CD4-positive, alpha-beta T cell treated with Interleukin-6 for 4 hours (primary cell): Measurements from ENCODE around the gene SLC6A3.
"Not testable (repeated sequence)": the region's sequence is repeated elsewhere in the genome, so short reads cannot be mapped to it uniquely, and the experiment has no call there.

Source experiments
- DNase-seq: peaks from one replicate; pipeline ENCODE4 v3.0.0-alpha.2; 2020; ENCODE audit warnings: mixed read lengths

Gene SLC6A3

GRCh38 chr5:1463326-1464095 lies 18.3 kb upstream of the SLC6A3 start:
- DNase-seq = no peak

DNA sequence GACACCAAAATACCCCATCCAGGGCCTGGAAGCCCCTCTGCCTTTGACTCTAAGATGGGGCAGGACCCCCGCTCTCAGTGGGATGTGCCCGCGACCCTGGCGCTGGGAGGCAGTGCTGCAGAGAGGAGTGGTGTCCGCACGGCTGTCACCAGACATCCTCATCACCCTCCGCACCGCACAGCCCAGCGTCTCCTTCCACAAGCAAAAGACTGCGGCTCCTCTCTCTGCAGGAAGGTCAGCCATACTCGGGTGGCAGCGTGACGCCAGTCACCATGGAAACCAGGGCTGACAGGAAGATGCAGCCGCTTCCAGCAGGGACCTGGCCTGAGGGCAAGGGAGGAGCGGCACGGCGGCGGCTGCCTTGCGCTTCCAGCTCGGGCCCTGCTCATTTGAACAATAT lies 17.1 kb upstream of the SLC6A3 start:
- DNase-seq = no peak

DNA sequence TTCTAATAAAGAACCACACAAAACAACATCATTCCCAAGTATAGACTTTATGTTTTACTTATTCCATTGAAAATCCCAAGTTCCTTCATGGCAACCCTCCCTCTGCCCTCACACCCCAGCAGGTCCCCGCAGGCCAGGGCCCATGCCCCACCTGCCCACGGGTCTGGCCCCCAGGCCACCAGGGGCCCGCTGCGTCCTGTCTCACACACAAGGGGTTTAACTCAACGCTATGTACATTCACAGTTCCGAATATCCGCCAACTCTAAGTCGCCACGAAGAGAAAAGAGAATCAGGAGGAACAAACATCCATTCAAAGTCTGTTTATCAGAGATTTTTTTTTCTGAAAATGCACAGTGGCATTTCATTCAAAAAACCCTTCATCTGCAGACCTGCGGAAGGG lies 16.2 kb upstream of the SLC6A3 start:
- no peak for DNase-seq

DNA sequence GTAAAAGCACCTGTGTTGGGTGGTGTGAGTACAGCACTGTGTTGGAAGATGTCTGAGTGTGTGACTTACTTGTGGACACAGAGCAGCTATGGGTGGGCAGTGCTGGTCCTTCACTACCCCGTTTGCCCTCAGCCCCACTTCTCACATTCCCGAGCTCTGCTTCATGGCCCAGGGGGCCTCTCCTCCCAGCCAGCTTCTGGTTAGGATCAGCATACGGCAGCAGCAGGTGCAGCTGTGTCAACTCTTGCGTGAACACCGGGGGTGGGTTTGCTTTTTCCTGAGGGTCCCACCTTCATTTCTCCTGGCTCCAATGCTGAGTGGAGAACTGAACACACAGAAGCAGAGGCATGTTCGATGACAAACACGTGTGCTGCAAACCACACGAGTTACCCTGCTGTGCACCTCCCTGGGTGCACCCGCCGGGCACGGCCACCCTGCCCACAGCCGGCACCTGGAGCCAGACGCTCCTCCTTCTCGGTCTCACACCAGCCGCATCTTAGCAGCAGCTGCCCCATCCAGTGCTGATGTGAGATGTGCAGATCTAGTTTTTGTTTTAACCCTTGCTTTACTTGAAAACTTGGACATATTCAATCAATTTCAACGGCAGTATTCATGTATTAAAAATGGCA lies 14.9 kb upstream of the SLC6A3 start:
- DNase-seq = no peak

DNA sequence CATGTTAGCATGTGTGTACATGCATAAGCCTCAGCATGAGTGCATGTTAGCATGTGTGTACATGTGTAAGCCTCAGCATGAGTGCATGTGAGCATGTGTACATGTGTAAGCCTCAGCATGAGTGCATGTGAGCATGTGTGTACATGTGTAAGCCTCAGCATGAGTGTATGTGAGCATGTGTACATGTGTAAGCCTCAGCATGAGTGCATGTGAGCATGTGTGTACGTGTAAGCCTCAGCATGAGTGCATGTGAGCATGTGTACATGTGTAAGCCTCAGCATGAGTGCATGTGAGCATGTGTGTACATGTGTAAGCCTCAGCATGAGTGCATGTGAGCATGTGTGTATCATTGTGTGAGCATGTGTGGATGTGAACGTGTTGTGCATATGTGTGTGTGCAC lies 14.2 kb upstream of the SLC6A3 start:
- not testable (repeated sequence) for DNase-seq

GRCh38 chr5:1456110-1456881 lies 11.1 kb upstream of the SLC6A3 start:
- DNase-seq = not testable (repeated sequence)

DNA sequence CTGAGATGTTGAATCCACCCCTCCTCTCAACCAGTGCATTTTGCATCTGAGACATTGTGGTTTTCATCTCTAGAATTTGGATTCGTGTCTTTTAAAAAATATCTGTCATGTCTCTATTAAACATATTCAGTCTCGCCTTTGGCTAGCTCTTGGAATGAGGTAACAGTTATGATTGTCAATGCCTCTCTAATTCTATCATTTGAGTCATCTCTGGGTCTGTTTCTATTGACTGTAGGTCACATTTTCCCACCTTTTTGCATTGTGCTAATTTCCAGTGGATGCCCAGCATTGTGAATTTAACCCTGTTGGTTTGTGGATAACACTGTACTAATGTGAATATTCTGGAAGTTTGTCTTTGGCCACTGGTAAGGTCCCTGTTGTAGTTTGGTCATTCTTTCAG lies 8.4 kb upstream of the SLC6A3 start:
- no peak for DNase-seq

DNA sequence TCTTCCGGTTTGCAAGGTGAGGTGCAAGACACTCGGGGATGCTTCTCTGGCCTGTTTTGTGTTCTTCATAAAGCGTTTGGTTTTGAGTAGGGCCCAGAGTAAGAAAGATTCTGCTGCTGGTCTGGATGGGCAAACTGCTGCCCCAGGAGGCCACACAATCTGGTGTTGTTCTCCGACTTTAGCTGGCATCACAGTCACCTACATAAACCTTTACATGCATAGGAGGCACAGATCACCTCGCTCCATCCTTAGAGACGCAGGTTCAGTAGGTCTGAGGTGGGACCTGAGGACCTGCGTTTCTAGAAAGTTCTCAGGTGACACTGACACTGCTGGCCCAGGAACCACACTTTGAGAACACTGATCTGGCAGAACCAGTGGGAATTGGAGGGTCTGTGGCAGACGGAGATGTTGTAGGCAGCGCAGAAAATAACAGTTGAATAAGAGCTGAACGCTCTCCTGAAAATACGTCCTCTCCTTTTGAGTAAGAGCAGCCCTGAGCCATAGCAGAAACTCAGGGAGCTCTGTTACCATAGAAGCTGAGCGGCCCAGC lies 3.9 kb upstream of the SLC6A3 start:
- no peak for DNase-seq

GRCh38 chr5:1448511-1449011 lies 3.3 kb upstream of the SLC6A3 start:
- DNase-seq = no peak

DNA sequence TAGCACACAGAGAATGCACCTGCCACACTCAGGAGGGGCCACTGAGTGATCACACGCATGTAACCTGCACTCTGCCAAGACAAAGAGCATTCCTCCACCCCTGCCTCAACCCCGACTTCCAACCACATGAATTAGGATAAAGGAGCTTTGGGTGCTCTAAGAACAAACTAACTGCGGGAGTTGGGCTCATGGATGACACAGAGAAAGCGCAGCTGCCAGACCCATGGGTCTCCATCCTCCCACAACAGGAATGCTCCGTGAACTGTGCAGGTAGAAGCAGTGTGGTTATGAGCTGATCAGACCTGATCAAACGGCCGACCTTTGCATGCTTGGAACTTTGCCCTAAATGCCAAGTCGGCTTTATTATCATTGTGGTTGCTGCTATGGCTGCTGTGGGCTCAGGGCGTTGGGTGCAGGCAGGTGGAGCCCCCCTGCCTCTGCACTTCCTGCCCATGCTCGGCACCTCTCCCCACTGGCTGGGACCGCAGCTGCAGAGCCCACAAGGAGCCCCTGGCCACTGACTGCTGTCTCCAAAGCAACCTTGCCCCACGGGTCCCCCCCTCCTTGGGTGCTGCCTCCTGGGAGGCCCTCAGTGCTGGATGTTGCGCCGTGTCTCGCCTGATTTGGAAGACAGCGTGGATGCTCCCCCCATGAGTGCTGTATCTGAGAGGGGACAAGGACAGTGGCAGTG lies 2.6 kb upstream of the SLC6A3 start:
- no peak for DNase-seq

GRCh38 chr5:1446602-1447343 lies 1.5 kb upstream of the SLC6A3 start:
- no peak for DNase-seq

GRCh38 chr5:1445689-1446601 lies 705 bp upstream of the SLC6A3 start:
- DNase-seq = no peak

- no peak for DNase-seq
Measured at GRCh38 chr5:1444361-1445189, 665 bp downstream of the SLC6A3 start.

DNA sequence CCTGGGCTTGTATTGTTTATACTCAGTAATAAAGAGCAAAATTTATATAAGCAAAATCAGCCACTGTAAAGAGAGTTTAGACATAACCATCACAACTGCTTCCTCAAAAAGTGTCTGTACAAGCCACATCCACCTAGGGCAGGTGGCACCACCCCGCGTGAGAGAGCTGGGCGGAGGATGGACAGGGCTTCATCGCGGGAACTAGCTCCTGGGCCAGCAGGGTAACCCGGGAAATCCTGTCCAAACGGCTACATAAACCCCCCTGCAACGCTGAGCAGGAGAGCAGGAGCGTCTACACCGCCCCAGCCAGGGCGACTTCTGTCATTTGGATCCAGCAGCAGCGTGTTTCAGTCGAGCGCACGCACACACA lies 1.3 kb downstream of the SLC6A3 start:
- no peak for DNase-seq

DNA sequence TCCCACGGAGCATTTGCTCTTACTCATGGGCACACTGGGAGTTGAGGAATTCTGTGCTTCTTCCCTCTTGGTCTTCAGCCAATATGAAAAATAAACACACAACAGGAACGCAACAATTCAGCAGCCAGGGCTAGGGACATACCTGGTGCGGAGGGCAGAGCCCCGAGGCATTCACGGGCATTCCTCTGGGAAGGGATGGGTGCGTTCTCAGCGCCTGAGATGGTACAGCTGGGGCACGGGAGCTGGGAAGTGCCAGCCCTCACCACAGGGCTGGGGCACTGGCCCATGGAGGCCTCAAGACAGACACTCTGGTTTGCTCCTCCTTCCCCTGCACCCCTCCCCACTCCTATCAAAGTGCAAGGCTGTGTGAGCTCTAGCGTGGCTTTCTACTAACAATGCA lies 2.1 kb downstream of the SLC6A3 start:
- no peak for DNase-seq

- DNase-seq = no peak
Measured at GRCh38 chr5:1442222-1443145, 2.8 kb downstream of the SLC6A3 start.

DNA sequence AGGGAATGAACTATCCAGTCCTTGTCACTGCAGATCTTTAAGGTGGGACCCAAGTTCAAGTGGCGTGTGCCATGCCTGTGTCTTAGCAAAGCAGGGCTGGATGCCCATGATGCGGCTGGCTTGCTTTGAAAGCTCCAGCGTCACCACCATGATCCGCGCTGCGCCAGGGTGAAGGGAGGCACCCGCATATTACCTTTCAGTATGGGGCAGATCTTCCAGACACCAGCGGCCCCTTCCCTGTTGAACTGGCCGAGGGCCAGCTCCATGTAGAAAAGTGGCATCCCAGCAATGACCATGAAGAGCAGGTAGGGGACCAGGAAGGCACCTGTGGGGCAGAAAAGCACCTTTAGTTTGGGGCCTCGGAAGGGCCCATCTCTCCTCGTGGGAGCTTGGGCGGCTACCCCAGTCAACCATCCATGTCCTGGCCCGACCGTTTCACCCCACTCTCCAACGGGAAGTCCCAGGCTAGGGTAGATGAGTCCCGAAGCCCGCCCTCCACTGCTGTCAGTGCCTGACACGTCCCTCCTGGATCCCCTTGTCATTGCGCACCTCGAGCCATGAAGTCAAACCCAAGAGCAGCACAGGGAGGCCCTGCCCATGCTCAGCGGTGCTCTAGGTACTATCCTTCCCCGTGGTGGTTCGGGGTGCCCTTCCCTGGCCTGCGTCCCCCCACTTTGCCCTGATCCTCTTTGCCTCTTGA lies 3.9 kb downstream of the SLC6A3 start:
- no peak for DNase-seq

DNA sequence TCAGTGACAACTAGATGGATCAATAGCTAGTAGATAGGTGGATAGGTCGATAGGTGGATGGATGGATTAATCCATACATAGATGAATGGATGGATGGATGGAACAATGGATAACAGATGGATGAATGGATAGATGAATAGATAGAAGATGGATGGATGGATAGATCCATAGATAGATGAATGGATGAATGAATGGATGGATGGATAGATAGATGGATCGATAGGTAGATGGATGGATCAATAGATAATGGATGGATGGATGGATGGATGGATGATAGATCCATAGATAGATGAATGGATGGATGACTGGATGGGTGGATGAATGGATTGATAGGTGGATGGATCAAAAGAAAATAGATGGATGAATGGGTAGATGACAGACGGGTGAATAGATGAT lies 5.1 kb downstream of the SLC6A3 start:
- DNase-seq = no peak
